Right lobe of liver (tissue), 6 donors: ENCODE data around the gene LECT2. TPM values are rescaled to one million over a fixed set of nuclear protein-coding genes. Genes with fewer than 3 reads are reported as not detected.
A peak's percentile ranks its signal among the peaks of the same experiment; 100 is the strongest.

ENCODE experiments used
- ATAC-seq, 4 donors: fragments of 200-7000 bp; cut with Tn5 transposase; one replicate each; pipeline ENCODE4 v1.9.1; 2020; ENCODE audit warnings: mild to moderate bottlenecking in 4 of 4, moderate library complexity in 4 of 4
- DNase-seq, 3 donors: peaks; one replicate each; pipeline ENCODE4 v3.0.0-alpha.2; 2020
- H3K27ac ChIP-seq, 3 donors: fragments of 200-600 bp; one replicate each; pipeline ENCODE4 v1.8.0; 2022
- H3K27me3 ChIP-seq, 2 donors: fragments of 200-600 bp; one replicate each; pipeline ENCODE4 v1.8.0; 2022
- H3K36me3 ChIP-seq, 4 donors: fragments of 200-600 bp; sonication (generic) in 1 of 4; one replicate each; pipeline versions ENCODE4 v1.5.1 to v1.8.0; 2017 to 2022; ENCODE audit warnings: control low read depth in 1 of 4
- H3K4me1 ChIP-seq, 4 donors: fragments of 200-600 bp; sonication (generic) in 1 of 4; one replicate each; pipeline versions ENCODE4 v1.5.1 to v1.8.0; 2017 to 2022; ENCODE audit warnings: control low read depth in 1 of 4
- H3K4me3 ChIP-seq, 3 donors: fragments of 200-600 bp; one replicate each; pipeline ENCODE4 v1.8.0; 2022
- H3K9me3 ChIP-seq, 4 donors: fragments of 200-600 bp; sonication (generic) in 1 of 4; one replicate each; pipeline versions ENCODE4 v1.5.1 to v1.8.0; 2017 to 2022; ENCODE audit warnings: control low read depth in 1 of 4
- POLR2A ChIP-seq: fragments of 450-650 bp; IDR thresholded peaks from one replicate; pipeline ENCODE4 v1.6.1; 2017; ENCODE audit warnings: antibody characterized with exemption, mild to moderate bottlenecking
- WGBS: methylation state at CpG from one replicate; pipeline ENCODE4 v1.1.6; 2018; ENCODE audit warnings: low coverage, low lambda C conversion rate; ENCODE audit not compliant: insufficient coverage; ENCODE audit errors: missing lambda C conversion rate; 5-methylcytosine and 5-hydroxymethylcytosine counted together
- intact Hi-C, 2 donors: fragments of 100-400 bp; cut with DNase I; formaldehyde crosslinking; loops; one replicate each; pipeline versions ENCODE4 v1.11.2 to v1.14.1; 2022
- total RNA-seq, 6 experiments: library from RNA; depleted of rRNA in 2 of 6; stranded (reverse); fragments of >200 nt in 2 of 6; fragmentation: NEBNext Ultra II Directional in 3 of 6; extraction: Animal tissue kit (Norgen Biotek cat#: 25700) in 3 of 6; gene quantifications; one replicate each; pipeline versions ENCODE4 v1.1.0 to v1.2.4, GENCODE V29; 2016 to 2023
- TF ChIP-seq, protein P1 (sequence below), 4 donors: fragments of 200-600 bp in 3 of 4; fragments of 450-650 bp in 1 of 4; IDR thresholded peaks; one replicate each; pipeline versions ENCODE4 v1.5.1 to v1.8.0; 2016 to 2022; ENCODE audit warnings: antibody characterized with exemption in 4 of 4, mild to moderate bottlenecking in 2 of 4
- donor health status: DM: no; HTN: yes; CAD: no.
- donor health status: DM: no; HTN: no; CAD: no.
- donor health status: DM: no; HTN: no; CAD: no.
- donor health status: DM: no; HTN: yes; CAD: no.
- donor health status: DM: no; HTN: yes; CAD: no.

The LECT2 gene
- total RNA-seq, 6 experiments from 2014 or later, result 6.0 to 66.7 (median 43.7) TPM

- ATAC-seq (no peak), DNase-seq (no peak)
- Histone ChIP-seq H3K27me3 (no peaks in the 10 kb centered on the region), H3K27ac (no peak overlapping the region), H3K36me3 (no peaks in the 10 kb centered on the region), H3K4me3 (no peak overlapping the region), H3K9me3 (no peaks in the 10 kb centered on the region), H3K4me1 (no peaks in the 10 kb centered on the region)
- WGBS, result 79% methylated on average over 6 of the region's 6 CpGs
- TF ChIP-seq POLR2A, result no peak
- TF ChIP-seq, protein P1, sequence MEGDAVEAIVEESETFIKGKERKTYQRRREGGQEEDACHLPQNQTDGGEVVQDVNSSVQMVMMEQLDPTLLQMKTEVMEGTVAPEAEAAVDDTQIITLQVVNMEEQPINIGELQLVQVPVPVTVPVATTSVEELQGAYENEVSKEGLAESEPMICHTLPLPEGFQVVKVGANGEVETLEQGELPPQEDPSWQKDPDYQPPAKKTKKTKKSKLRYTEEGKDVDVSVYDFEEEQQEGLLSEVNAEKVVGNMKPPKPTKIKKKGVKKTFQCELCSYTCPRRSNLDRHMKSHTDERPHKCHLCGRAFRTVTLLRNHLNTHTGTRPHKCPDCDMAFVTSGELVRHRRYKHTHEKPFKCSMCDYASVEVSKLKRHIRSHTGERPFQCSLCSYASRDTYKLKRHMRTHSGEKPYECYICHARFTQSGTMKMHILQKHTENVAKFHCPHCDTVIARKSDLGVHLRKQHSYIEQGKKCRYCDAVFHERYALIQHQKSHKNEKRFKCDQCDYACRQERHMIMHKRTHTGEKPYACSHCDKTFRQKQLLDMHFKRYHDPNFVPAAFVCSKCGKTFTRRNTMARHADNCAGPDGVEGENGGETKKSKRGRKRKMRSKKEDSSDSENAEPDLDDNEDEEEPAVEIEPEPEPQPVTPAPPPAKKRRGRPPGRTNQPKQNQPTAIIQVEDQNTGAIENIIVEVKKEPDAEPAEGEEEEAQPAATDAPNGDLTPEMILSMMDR (IDR thresholded peaks at IDR 0.05), result no peak
- intact Hi-C loops, result no loop called here
These were observed 36.6 kb upstream of the LECT2 start for GRCh38 chr5:135991429-135991828.

DNA sequence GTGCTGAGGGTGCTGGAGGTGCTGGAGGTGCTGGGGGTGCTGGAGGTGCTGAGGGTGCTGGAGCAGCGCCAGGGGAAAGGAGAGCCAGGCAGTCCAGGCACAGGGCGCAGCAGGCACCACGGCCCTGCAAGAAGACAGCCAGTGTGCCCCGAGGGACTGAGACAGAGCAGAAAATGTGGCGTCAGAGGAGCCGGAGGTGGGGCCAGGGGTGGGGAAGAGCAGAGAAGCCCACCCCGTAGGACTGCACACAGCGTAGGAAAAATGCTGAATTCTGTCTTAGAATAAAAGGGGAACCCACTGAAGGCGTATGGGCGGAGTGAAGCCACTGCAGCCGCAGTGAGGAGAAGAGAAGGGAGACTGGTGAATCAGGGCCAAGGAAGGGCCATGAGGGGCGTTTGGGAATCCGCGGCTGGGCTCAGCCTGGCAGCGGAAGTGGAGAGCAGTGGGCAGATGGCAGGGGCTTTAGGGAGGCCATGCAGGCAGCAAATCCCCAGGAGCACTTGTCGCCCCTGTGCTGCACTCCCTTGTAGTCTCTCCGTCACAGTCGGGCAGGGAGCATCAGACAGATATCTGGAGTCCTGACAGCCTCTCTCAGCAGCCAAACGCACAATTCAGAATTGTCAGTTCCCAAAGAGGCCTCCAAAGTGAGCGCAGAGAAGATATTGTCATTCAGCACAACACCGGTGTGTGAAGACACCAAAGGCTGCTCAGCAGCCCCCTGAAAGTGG is 35.9 kb upstream of the LECT2 start:
- 87% methylated on average over 15 of the region's 21 CpGs for WGBS
- H3K36me3 ChIP-seq, result no peaks in the 10 kb centered on the region
- peak; percentile 26 to 61 (median 42) for ATAC-seq

DNA sequence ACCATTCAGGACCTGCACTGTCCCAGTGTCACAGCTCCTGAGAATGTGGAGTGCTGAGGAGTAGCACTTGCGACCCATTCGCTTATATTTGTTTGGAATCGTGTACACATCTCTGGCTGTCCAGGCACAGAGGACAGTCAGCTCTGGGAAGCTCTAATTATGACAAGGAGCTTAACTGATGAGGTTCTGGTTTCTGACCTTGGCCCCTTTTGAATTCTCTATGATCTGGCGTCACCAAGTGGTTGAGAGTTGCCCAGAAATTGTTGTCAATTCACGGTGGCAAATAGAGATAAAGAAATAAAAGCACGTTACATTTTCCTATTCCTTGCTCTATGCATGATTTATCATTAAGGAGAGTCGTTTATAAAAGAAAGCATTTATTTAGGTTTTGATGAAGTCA is 34.9 kb upstream of the LECT2 start:
- Histone ChIP-seq H3K27me3 (no peaks in the 10 kb centered on the region), H3K27ac (no peak overlapping the region), H3K36me3 (no peaks in the 10 kb centered on the region), H3K4me3 (no peak overlapping the region), H3K4me1 (no peaks in the 10 kb centered on the region), H3K9me3 (no peaks in the 10 kb centered on the region)
- ATAC-seq (peak; percentile 79 to 88 (median 86)), DNase-seq (no peak)
- TF ChIP-seq POLR2A, result no peak
- TF ChIP-seq, protein P1 (IDR thresholded peaks at IDR 0.05), result peak; percentile 37 to 59 (median 44)
- intact Hi-C loops, result no loop called here
- 43% methylated on average over 5 of the region's 7 CpGs for WGBS

More for the DNA sequence above, 35.9 kb upstream of the LECT2 start:
- H3K4me3 ChIP-seq, result no peak overlapping the region
- DNase-seq, result no peak
- no peak overlapping the region for H3K27ac ChIP-seq
- no peaks in the 10 kb centered on the region for H3K27me3 ChIP-seq
- intact Hi-C loops, result no loop called here
- TF ChIP-seq, protein P1 (IDR thresholded peaks at IDR 0.05), result no peak
- TF ChIP-seq POLR2A, result no peak
- no peaks in the 10 kb centered on the region for H3K9me3 ChIP-seq
- no peaks in the 10 kb centered on the region for H3K4me1 ChIP-seq

GRCh38 chr5:135988546-135988945 is 33.8 kb upstream of the LECT2 start:
- H3K36me3 ChIP-seq, result no peaks in the 10 kb centered on the region
- WGBS, result 81% methylated on average over 3 of the region's 3 CpGs
- DNase-seq (no peak), ATAC-seq (no peak)
- H3K4me3 ChIP-seq, result no peak overlapping the region
- intact Hi-C loops, result no loop called here
- TF ChIP-seq POLR2A, result no peak
- TF ChIP-seq, protein P1 (IDR thresholded peaks at IDR 0.05), result no peak
- H3K27ac ChIP-seq, result no peak overlapping the region
- H3K9me3 ChIP-seq, result no peaks in the 10 kb centered on the region
- no peaks in the 10 kb centered on the region for H3K4me1 ChIP-seq
- H3K27me3 ChIP-seq, result no peaks in the 10 kb centered on the region
